D721Med (cell line): ENCODE results near the gene MCUB.
"Not testable (repeated sequence)": the region's sequence is repeated elsewhere in the genome, so short reads cannot be mapped to it uniquely, and the experiment has no call there.

ENCODE experiments used
- DNase-seq: peaks from one replicate; pipeline ENCODE4 v3.0.0; 2011; ENCODE audit warnings: low spot score; ENCODE audit not compliant: insufficient read length
- FAIRE-seq: peaks from 2 replicates; lab custom pipeline; 2011; peaks lifted over from hg19 to GRCh38; lab: Jason Lieb, UNC
- TF ChIP-seq, protein P1 (sequence below): IDR thresholded peaks from 2 replicates; pipeline ENCODE4 v1.5.1; 2012; ENCODE audit warnings: mild to moderate bottlenecking, control low read depth; ENCODE audit not compliant: insufficient read depth; ENCODE audit errors: missing control alignments

Gene MCUB

DNA sequence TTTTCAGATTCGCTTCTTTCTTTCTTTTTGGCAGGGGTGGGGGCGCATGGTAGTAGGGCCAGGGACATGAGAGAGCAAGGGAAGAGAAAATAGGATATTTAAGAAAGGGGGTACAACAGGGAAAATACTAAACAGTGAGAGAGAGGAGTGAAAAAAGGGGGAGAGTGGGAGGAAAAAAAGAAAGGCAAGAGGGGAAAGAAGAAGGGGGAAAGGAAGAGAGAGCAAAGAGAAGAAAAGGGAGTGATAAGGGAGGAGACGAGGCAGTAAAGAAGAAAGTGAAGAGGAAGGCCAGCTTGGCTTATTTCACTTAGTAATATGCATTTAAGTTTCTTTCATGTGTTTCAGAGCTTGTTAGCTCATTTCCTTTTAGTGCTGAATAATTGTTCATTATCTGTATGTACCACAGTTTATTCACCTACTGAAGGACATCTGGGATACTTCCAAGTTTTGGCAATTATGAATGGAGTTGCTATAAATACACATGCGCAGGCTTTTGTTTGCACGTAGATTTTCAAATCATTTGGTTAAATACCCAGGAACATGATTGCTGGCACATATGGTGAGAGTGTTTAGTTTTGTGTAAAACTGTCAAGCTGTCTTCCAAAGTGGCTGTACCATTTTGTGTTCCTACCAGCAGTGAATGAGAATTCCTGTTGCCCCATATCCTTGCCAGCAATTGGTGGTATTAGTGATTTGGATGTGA lies 105.9 kb downstream of the MCUB start:
- FAIRE-seq (no peak), DNase-seq (no peak)
- TF ChIP-seq, protein P1, sequence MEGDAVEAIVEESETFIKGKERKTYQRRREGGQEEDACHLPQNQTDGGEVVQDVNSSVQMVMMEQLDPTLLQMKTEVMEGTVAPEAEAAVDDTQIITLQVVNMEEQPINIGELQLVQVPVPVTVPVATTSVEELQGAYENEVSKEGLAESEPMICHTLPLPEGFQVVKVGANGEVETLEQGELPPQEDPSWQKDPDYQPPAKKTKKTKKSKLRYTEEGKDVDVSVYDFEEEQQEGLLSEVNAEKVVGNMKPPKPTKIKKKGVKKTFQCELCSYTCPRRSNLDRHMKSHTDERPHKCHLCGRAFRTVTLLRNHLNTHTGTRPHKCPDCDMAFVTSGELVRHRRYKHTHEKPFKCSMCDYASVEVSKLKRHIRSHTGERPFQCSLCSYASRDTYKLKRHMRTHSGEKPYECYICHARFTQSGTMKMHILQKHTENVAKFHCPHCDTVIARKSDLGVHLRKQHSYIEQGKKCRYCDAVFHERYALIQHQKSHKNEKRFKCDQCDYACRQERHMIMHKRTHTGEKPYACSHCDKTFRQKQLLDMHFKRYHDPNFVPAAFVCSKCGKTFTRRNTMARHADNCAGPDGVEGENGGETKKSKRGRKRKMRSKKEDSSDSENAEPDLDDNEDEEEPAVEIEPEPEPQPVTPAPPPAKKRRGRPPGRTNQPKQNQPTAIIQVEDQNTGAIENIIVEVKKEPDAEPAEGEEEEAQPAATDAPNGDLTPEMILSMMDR = no peak

DNA sequence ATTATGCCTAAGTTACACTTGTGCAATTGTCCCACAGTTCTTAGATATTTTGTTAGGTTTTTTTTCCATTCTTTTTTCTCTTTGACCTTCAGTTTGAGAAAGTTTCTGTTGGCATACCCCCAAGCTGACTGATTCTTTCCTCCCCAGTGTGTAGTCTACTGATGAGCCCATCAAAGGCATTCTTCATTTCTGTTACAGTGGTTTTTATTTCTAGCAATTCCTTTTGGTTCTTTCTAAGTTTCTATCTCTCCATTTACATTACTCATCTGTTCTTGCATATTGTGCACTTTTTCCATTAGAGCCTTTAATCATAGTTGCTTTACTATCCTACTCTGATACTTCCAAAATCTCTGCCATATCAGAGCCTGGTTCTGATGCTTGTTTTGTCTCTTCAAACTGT lies 111.3 kb downstream of the MCUB start:
- TF ChIP-seq, protein P1 = no peak
- DNase-seq (no peak), FAIRE-seq (no peak)

DNA sequence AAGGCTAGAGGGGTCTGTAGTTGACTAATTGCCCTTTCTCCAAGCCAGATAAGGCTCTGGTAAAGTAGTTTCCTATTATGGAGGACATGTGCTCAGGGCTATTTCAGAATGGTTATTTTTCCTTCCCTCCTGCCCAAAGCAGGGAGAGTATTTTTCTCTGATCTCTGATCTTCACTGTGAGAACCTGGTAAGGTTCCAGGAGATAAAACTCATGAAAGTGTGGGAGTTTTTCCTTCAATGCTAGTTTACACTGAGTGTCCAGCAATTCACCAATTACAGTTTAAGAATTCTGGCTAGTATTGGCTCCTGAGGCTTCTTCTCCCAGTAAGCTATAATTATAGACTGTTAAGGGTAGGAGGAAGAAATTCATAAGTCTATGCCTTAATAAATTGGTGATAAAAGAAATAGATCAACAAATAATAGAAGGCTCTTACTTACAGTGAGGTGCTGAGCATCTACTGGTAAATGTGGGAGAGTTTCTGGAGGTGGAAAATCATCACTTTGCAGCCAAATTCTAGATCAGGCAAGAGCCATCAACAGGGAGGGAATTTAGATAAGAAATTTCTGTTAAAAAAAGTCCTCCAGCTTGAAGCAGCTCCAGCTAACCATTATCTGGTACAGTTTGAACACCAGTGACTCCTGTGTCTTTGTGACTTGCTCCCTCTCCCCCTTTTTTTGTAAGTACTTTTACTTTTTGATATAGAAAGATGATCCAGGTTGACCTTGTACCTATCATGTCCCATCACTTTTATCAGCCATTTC lies 112.3 kb downstream of the MCUB start:
- TF ChIP-seq, protein P1 = no peak
- FAIRE-seq (no peak), DNase-seq (no peak)

DNA sequence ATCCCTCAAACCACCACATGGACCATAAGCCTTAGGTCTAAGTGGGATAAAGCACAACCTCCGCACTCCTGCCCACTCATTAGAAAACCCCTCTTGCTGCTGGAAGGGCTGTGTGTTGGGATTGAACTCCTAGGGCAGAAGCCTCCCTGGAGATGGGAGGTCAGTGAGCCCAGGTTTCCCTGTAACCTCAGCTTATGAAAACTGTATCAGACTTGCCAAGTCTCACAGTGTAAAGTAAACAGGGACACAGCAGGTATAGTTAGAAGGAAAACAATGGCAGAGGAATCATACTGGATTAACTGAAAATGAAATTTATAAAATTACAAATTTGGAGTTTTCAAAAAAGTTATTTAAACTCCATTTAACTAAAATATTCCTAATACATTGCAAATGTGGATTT lies 113.3 kb downstream of the MCUB start:
- DNase-seq (no peak), FAIRE-seq (no peak)
- TF ChIP-seq, protein P1 = no peak

DNA sequence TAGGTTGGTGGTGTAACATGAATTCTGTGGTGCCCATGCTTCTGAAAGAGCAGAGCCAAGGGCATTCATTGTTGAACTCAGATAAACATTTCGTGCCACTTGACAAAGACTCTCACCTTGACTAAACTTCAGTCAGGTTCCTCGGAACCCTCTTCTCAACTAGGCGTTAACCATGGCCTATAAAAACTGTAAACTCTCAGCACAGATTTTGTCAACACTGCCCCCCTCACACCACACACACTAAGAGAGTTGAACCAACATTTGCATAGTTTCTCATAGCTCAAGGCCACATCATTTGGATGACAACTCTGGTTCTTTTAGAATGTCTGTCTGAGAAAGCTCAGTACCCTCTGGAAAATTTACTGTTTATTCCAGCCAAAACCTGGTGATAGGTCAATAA lies 115.1 kb downstream of the MCUB start:
- FAIRE-seq (no peak), DNase-seq (no peak)
- TF ChIP-seq, protein P1 = no peak

DNA sequence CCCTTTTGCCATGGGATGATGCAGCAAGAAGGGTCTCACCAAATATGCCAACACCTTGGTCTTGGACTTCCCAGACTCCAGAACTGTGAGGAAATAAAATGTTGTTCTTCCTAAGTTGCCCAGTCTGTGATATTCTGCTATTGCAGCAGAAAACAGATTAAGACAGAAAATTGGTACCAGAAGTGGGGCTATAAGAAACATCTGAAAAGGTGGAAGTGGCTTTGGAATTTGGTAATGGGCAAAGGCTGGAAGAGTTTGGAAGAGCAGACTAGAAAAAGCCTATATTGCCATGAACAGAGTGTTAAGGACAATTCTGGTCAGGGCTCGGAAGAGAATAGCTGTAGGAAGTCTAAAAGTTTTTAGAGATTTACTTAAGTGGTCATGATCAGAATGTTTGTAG lies 115.8 kb downstream of the MCUB start:
- TF ChIP-seq, protein P1 = no peak
- no peak for DNase-seq
- no peak for FAIRE-seq

DNA sequence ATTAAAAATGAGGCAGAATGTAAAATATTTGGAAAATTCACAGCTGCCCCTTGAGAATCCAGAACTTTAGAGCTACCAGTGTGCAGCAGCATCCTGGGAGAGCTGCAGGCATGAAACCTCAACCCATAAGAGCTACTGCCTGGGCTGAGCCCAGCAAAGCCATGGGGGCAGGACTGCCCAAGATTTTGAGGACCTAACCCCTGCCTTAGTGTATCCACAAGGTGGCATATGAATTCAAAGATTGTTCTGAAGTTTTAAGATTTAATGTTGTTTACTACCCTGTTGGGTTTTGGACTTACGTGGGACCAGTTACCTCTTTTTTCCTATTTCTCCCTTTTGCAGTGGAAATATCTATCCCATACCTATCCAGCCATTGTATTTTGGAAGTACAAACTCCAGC lies 116.8 kb downstream of the MCUB start:
- FAIRE-seq (no peak), DNase-seq (no peak)
- TF ChIP-seq, protein P1 = peak; percentile 12

DNA sequence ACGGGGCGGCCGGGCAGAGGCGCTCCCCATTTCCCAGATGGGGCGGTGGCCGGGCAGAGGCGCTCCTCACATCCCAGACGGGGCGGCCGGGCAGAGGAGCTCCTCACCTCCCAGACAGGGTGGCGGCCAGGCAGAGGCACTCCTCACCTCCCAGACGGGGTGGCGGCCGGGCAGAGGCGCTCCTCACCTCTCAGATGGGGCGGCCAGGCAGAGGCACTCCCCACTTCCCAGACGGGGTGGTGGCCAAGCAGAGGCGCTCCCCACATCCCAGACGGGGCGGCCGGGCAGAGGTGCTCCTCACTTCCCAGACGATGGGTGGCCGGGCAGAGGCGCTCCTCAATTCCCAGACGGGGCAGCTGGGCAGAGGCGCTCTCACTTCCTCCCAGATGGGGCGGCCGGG lies 118.4 kb downstream of the MCUB start:
- not testable (repeated sequence) for DNase-seq, FAIRE-seq

DNA sequence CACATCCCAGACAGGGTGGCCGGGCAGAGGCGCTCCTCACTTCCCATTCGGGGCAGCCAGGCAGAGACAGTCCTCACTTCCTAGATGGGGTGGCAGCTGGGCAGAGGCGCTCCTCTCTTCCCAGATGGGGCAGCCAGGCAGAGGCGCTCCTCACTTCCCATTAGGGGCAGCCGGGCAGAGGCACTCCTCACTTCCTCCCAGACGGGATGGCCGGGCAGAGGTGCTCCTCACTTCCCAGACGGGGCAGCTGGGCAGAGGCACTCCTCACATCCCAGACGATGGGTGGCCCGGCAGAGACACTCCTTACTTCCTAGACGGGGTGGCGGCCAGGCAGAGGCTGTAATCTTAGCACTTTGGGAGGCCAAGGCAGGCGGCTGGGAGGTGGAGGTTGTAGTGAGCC lies 118.9 kb downstream of the MCUB start:
- not testable (repeated sequence) for FAIRE-seq, DNase-seq
